ENCODE results near the gene AMOT.

DNA sequence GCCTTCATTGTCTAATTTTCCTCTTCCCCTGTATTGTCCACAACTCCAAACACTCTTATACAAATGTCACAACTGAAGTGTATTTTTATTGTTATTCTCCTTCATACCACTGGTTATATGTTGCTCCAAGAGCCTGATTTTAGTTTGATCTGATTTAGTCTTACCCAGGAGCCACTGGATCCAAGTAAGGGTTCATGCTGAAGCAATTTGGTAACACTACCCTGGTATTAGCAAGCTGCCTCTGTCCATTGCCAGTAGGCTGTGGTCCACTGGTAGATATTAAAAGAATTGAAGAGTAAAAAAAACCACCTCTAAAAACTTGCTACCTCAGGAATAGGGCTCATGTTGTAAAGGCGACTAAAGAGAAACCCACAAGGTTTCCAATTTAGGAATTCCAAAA lies 41.2 kb downstream of the AMOT start:
- TF ChIP-seq POLR2AphosphoS5 (IDR thresholded peaks at IDR 0.05; ENCODE audit: low read depth, low read length): no peak
- no peak for TF ChIP-seq FOXP2 (optimal IDR thresholded peaks at IDR 0.05; ENCODE audit: borderline replicate concordance, extremely low read depth, extremely low read length, insufficient read depth)
- TF ChIP-seq TAF1 (IDR thresholded peaks at IDR 0.05; ENCODE audit: borderline replicate concordance, insufficient read depth, low read length): no peak

Data from PFSK-1 (cell line).